HepG2 (cell line): ENCODE data around the gene CDC37L1. TPM values are rescaled to one million over a fixed set of nuclear protein-coding genes. Genes with fewer than 3 reads are reported as not detected.

ENCODE experiments used
- ATAC-seq: fragments of 200-7000 bp; cut with Tn5 transposase; 3 replicates; pipeline ENCODE4 v1.9.1; 2020; ENCODE audit warnings: mild to moderate bottlenecking, moderate library complexity
- BruUV-seq: library from RNA; stranded (reverse); fragments of 400-500 nt; replicated peaks from 2 replicates; lab custom pipeline; 2021; lab: Mats Ljungman, UMichigan
- CTCF ChIA-PET: fragments of 300-600 bp; formaldehyde crosslinking; extraction: SDS; loops from one replicate; lab custom pipeline; 2021; ENCODE audit warnings: low total read pairs, inconsistent platforms, low intra/inter-chr PET ratio; lab: Yijun Ruan, JAX
- POLR2A ChIA-PET: fragments of 350-600 bp; sonication (Branson Sonifier 250); formaldehyde crosslinking; loops from one replicate; lab custom pipeline; 2020; ENCODE audit warnings: antibody characterized with exemption, inconsistent platforms; lab: Yijun Ruan, JAX
- DNase-seq: peaks from one replicate; pipeline ENCODE4 v3.0.0-alpha.2; 2015; ENCODE audit warnings: low spot score
- FAIRE-seq: peaks from 3 replicates; lab custom pipeline; 2011; peaks lifted over from hg19 to GRCh38; lab: Jason Lieb, UNC
- H2AFZ ChIP-seq: one replicate; pipeline ENCODE4 v1.6.1; 2011; ENCODE audit warnings: low read length, inconsistent platforms
- H3K27ac ChIP-seq: fragments of 300-600 bp; 3 replicates; pipeline ENCODE4 v1.8.0; 2011; ENCODE audit warnings: mixed run types, mild to moderate bottlenecking, mixed read lengths, low read length, inconsistent platforms; ENCODE audit not compliant: insufficient read depth; ENCODE audit errors: extremely low read length
- H3K27me3 ChIP-seq, 2 experiments: fragments of 200-600 bp in 1 of 2; 2 replicates in 1 of 2; 3 replicates in 1 of 2; pipeline versions ENCODE4 v1.6.0 to v1.8.0; 2011; ENCODE audit warnings: low read length in 2 of 2, mild to moderate bottlenecking in 2 of 2, moderate library complexity in 2 of 2, inconsistent platforms in 1 of 2; ENCODE audit not compliant: insufficient read depth in 2 of 2, control insufficient read depth in 1 of 2
- H3K36me3 ChIP-seq, 2 experiments: fragments of 200-600 bp in 1 of 2; replicated peaks in 1 of 2; 2 replicates in 1 of 2; 3 replicates in 1 of 2; pipeline versions ENCODE4 v1.5.1 to v1.8.0; 2011; ENCODE audit warnings: low read length in 2 of 2, inconsistent platforms in 1 of 2; ENCODE audit not compliant: insufficient read depth in 2 of 2, control insufficient read depth in 1 of 2
- H3K4me1 ChIP-seq: 2 replicates; pipeline ENCODE4 v1.5.1; 2012; ENCODE audit warnings: low read length, inconsistent platforms; ENCODE audit not compliant: insufficient read depth
- H3K4me2 ChIP-seq: 2 replicates; pipeline ENCODE4 v1.6.0; 2011; ENCODE audit warnings: low read depth, low read length, inconsistent platforms
- H3K4me3 ChIP-seq, 3 experiments: fragments of 200-600 bp in 1 of 3; sonication (generic), shearing (Covaris generic) in 1 of 3; replicated peaks in 1 of 3; 2 replicates each; pipeline ENCODE4 v1.5.1; 2011 to 2016; ENCODE audit warnings: low read length in 3 of 3, inconsistent platforms in 2 of 3, low read depth in 2 of 3, mild to moderate bottlenecking in 2 of 3, control low read depth in 1 of 3, mixed read lengths in 1 of 3; ENCODE audit not compliant: insufficient read depth in 1 of 3
- H3K79me2 ChIP-seq: one replicate; pipeline ENCODE4 v1.6.1; 2011; ENCODE audit warnings: low read length, inconsistent platforms; ENCODE audit not compliant: insufficient read depth
- H3K9ac ChIP-seq: 2 replicates; pipeline ENCODE4 v1.6.0; 2011; ENCODE audit warnings: mild to moderate bottlenecking, low read depth, low read length, inconsistent platforms; ENCODE audit not compliant: insufficient read depth
- H3K9me3 ChIP-seq: 2 replicates; pipeline ENCODE4 v1.5.1; 2012; ENCODE audit warnings: mild to moderate bottlenecking, low read length
- H4K20me1 ChIP-seq: 2 replicates; pipeline ENCODE4 v1.6.0; 2011; ENCODE audit warnings: inconsistent platforms, mild to moderate bottlenecking, low read length, moderate library complexity; ENCODE audit not compliant: insufficient read depth
- BRD4 ChIP-seq: sonication (generic); formaldehyde crosslinking; IDR thresholded peaks from 2 replicates; pipeline ENCODE4 v1.4.0; 2020; ENCODE audit warnings: missing genetic modification reagents
- CEBPB ChIP-seq: IDR thresholded peaks from 2 replicates; pipeline ENCODE4 v1.6.1; 2011; ENCODE audit warnings: low read depth, low read length, improper control_type of control experiment, borderline replicate concordance
- CEBPG ChIP-seq: IDR thresholded peaks from 2 replicates; pipeline ENCODE4 v1.6.1; 2016
- CREB1 ChIP-seq, 2 experiments: fragments of 450-650 bp in 1 of 2; IDR thresholded peaks; 2 replicates each; pipeline ENCODE4 v1.6.1; 2016 to 2017; ENCODE audit warnings: control low read depth in 1 of 2, mild to moderate bottlenecking in 1 of 2, missing compliant biosample characterization in 1 of 2, missing genetic modification characterization in 1 of 2
- DNMT3B ChIP-seq: conservative IDR thresholded peaks from 2 replicates; pipeline ENCODE4 v1.6.1; 2016; ENCODE audit warnings: missing biosample characterization, control low read depth
- MED13 ChIP-seq: sonication (generic); formaldehyde crosslinking; IDR thresholded peaks from 2 replicates; pipeline ENCODE4 v1.5.0; 2020; ENCODE audit warnings: missing genetic modification reagents
- MTF2 ChIP-seq: sonication (generic); formaldehyde crosslinking; IDR thresholded peaks from 2 replicates; pipeline ENCODE4 v1.5.0; 2020; ENCODE audit warnings: missing genetic modification reagents, borderline replicate concordance
- NONO ChIP-seq, 2 experiments: fragments of 450-650 bp in 1 of 2; sonication (generic) in 1 of 2; formaldehyde crosslinking in 1 of 2; IDR thresholded peaks in 1 of 2; conservative IDR thresholded peaks in 1 of 2; 2 replicates each; pipeline versions ENCODE4 v1.6.1 to v1.8.0; 2017 to 2022; ENCODE audit warnings: mild to moderate bottlenecking in 1 of 2, missing genetic modification reagents in 1 of 2, moderate library complexity in 1 of 2
- RELA ChIP-seq: sonication (generic); formaldehyde crosslinking; IDR thresholded peaks from 2 replicates; pipeline ENCODE4 v1.4.0; 2020; ENCODE audit warnings: missing genetic modification reagents
- TERF1 ChIP-seq: sonication (generic); formaldehyde crosslinking; IDR thresholded peaks from 2 replicates; pipeline ENCODE4 v1.8.0; 2022; ENCODE audit warnings: mild to moderate bottlenecking, missing genetic modification reagents, moderate library complexity
- ZNF143 ChIP-seq: sonication (generic); formaldehyde crosslinking; IDR thresholded peaks from 2 replicates; pipeline ENCODE4 v1.4.0; 2020; ENCODE audit warnings: missing genetic modification reagents
- ZNF569 ChIP-seq: sonication (generic); formaldehyde crosslinking; IDR thresholded peaks from 2 replicates; pipeline ENCODE4 v1.5.0; 2020; ENCODE audit warnings: mild to moderate bottlenecking, missing genetic modification reagents, moderate library complexity, borderline replicate concordance
- ZNF710 ChIP-seq: sonication (generic); formaldehyde crosslinking; IDR thresholded peaks from 2 replicates; pipeline ENCODE4 v1.5.0; 2020; ENCODE audit warnings: mild to moderate bottlenecking, missing genetic modification reagents, borderline replicate concordance
- ZNF782 ChIP-seq: sonication (generic); formaldehyde crosslinking; IDR thresholded peaks from 2 replicates; pipeline ENCODE4 v1.4.0; 2020; ENCODE audit warnings: missing genetic modification reagents, mild to moderate bottlenecking, borderline replicate concordance
- WGBS: methylation state at CpG from one replicate; pipeline ENCODE4 v1.1.6; 2017; ENCODE audit warnings: low lambda C conversion rate; 5-methylcytosine and 5-hydroxymethylcytosine counted together
- in situ Hi-C: cut with HindIII; loops from 2 replicates; pipeline ENCODE4 v1.10.0; 2017; ENCODE audit warnings: low pct_unique_long_range_greater_than_20kb; ENCODE audit not compliant: extremely low pct_ligation_motif_present
- intact Hi-C: fragments of 100-400 bp; cut with micrococcal nuclease; formaldehyde crosslinking; loops from one replicate; pipeline ENCODE4 v1.10.0; 2022; ENCODE audit not compliant: unreplicated experiment
- polyA plus RNA-seq, 8 experiments: library from polyadenylated mRNA; depleted of rRNA in 3 of 8; stranded (reverse) in 7 of 8; unstranded in 1 of 8; fragments of >200 nt; fragmentation: Illumina TruSeq in 4 of 8; extraction: Trizol in 4 of 8; gene quantifications; 2 replicates each; pipeline versions ENCODE4 v1.2.1 to v1.2.3, GENCODE V29; 2011 to 2016; ENCODE audit warnings: low read depth in 4 of 8, missing spikeins in 1 of 8, mixed read lengths in 1 of 8; ENCODE audit not compliant: insufficient read depth in 1 of 8
- total RNA-seq, 5 experiments: library from RNA; depleted of rRNA; stranded (reverse); fragments of >200 nt; fragmentation: Illumina TruSeq; extraction: Trizol; gene quantifications; 2 replicates each; pipeline ENCODE4 v1.2.3, GENCODE V29; 2016; ENCODE audit warnings: low read depth in 1 of 5

Gene CDC37L1
- total and polyA plus RNA-seq, 2 of the 13 experiments (the other 11 are each of a cell fraction or from before 2014, with no cell fraction given) = 5.5 to 17.0 TPM

GRCh38 chr9:4700932-4701331, 21.6 kb downstream of the CDC37L1 start:
- no TSS peak for BruUV-seq
- POLR2A ChIA-PET = interaction anchor here (1.4 to 1.5 kb wide), 2 partner anchors 16 to 23 kb away, joined by 5 to 6 read pairs; no protein-coding TSS in a partner anchor
- intact Hi-C loops = loop anchor here (2.0 kb wide), 1 partner anchor 20 kb away; no protein-coding TSS in a partner anchor
- Histone ChIP-seq H3K27ac (no peak overlapping the region), H4K20me1 (no peaks in the 10 kb centered on the region), H2AFZ (no peak overlapping the region), H3K79me2 (no peaks in the 10 kb centered on the region), H3K4me3 (no peak overlapping the region), H3K9me3 (no peaks in the 10 kb centered on the region), H3K36me3 (peaks cover 0 to 13% of the 10 kb centered on the region in 2 experiments; a peak in 4 of 5 replicates), H3K27me3 (no peaks in the 10 kb centered on the region), H3K4me1 (peaks cover 25% of the 10 kb centered on the region), H3K4me2 (no peak overlapping the region), H3K9ac (no peak overlapping the region)
- in situ Hi-C loops = no loop called here
- ATAC-seq = no peak
- no peak for FAIRE-seq
- 80% methylated on average over 2 of the region's 2 CpGs for WGBS
- peak; percentile 72 for TF ChIP-seq CEBPG (CRISPR knock-in tag)
- TF ChIP-seq CEBPB = peak; percentile 85; the same call in 1 of the 2 replicates
- TF ChIP-seq ZNF143 (CRISPR knock-in tag) = no peak
- no peak for TF ChIP-seq CREB1 (IDR thresholded peaks at IDR 0.05)
- 0 out of 2 replicates have a peak, but pooled peaks have one; percentile 31 for TF ChIP-seq CREB1 (CRISPR knock-in tag; IDR thresholded peaks at IDR 0.05)
- no peak for TF ChIP-seq ZNF782 (CRISPR knock-in tag)
- no peak for TF ChIP-seq BRD4 (CRISPR knock-in tag)
- no peak for DNase-seq
- CTCF ChIA-PET = no interaction called here

GRCh38 chr9:4701526-4701925, 22.2 kb downstream of the CDC37L1 start:
- BruUV-seq = no TSS peak
- H3K4me1 ChIP-seq = peaks cover 25% of the 10 kb centered on the region
- CTCF ChIA-PET = no interaction called here
- TF ChIP-seq DNMT3B (no peak), ZNF569 (CRISPR knock-in tag) (no peak), NONO (IDR thresholded peaks at IDR 0.05) (no peak), NONO (CRISPR knock-in tag; conservative IDR thresholded peaks at IDR 0.05) (no peak), ZNF710 (no peak), MED13 (CRISPR knock-in tag) (no peak), TERF1 (no peak), RELA (no peak), MTF2 (CRISPR knock-in tag) (no peak)

More at GRCh38 chr9:4701526-4701925, 22.2 kb downstream of the CDC37L1 start:
- H3K27me3 ChIP-seq = no peaks in the 10 kb centered on the region
- H2AFZ ChIP-seq = no peak overlapping the region
- no peak overlapping the region for H3K27ac ChIP-seq
- intact Hi-C loops = loop anchor here (2.0 kb wide), 1 partner anchor 21 kb away; no protein-coding TSS in a partner anchor
- no peak overlapping the region for H3K9ac ChIP-seq
- ATAC-seq (no peak), DNase-seq (no peak), FAIRE-seq (no peak)
- H3K9me3 ChIP-seq = no peaks in the 10 kb centered on the region
- H4K20me1 ChIP-seq = no peaks in the 10 kb centered on the region
- peaks cover 0 to 10% of the 10 kb centered on the region in 2 experiments; a peak in 4 of 5 replicates for H3K36me3 ChIP-seq
- no peak overlapping the region for H3K4me3 ChIP-seq
- H3K79me2 ChIP-seq = no peaks in the 10 kb centered on the region
- in situ Hi-C loops = no loop called here
- POLR2A ChIA-PET = interaction anchor here (1.4 to 1.5 kb wide), 2 partner anchors 22 to 24 kb away, joined by 3 to 5 read pairs; partner anchors contain the start of gene CDC37L1
- 100% methylated on average over 1 of the region's 1 CpG for WGBS
- no peak overlapping the region for H3K4me2 ChIP-seq
